ENCODE results near the gene OR2B6.
"Not testable (repeated sequence)": the region's sequence is repeated elsewhere in the genome, so short reads cannot be mapped to it uniquely, and the experiment has no call there.

The OR2B6 gene

GRCh38 chr6:27931209-27931608 lies 25.8 kb upstream of the OR2B6 start:
- no peaks in the 10 kb centered on the region for H3K36me3 ChIP-seq (ENCODE audit: low read depth)
- no peaks in the 10 kb centered on the region for H3K4me1 ChIP-seq (ENCODE audit: insufficient read depth, poor library complexity, severe bottlenecking)
- H3K27me3 ChIP-seq (ENCODE audit: insufficient read depth, poor library complexity, severe bottlenecking), result peaks cover 7% of the 10 kb centered on the region
- ATAC-seq (ENCODE audit: low read depth) (no peak), DNase-seq (ENCODE audit: low spot score) (no peak)
- no peak overlapping the region for H3K4me3 ChIP-seq (ENCODE audit: severe bottlenecking)
- no peaks in the 10 kb centered on the region for H3K9me3 ChIP-seq (ENCODE audit: severe bottlenecking)
- H3K27ac ChIP-seq (ENCODE audit: poor library complexity, severe bottlenecking), result no peak overlapping the region
- no peak for TF ChIP-seq CTCF (IDR thresholded peaks at IDR 0.05; ENCODE audit: poor library complexity, severe bottlenecking)

GRCh38 chr6:27940766-27941165 lies 16.3 kb upstream of the OR2B6 start:
- no peaks in the 10 kb centered on the region for H3K36me3 ChIP-seq (ENCODE audit: low read depth)
- H3K27me3 ChIP-seq (ENCODE audit: insufficient read depth, poor library complexity, severe bottlenecking), result peaks cover 22% of the 10 kb centered on the region
- no peak for TF ChIP-seq CTCF (IDR thresholded peaks at IDR 0.05; ENCODE audit: poor library complexity, severe bottlenecking)
- H3K4me3 ChIP-seq (ENCODE audit: severe bottlenecking), result no peak overlapping the region
- DNase-seq (ENCODE audit: low spot score), result no peak
- no peaks in the 10 kb centered on the region for H3K9me3 ChIP-seq (ENCODE audit: severe bottlenecking)
- no peak overlapping the region for H3K27ac ChIP-seq (ENCODE audit: poor library complexity, severe bottlenecking)
- ATAC-seq (ENCODE audit: low read depth), result no peak
- H3K4me1 ChIP-seq (ENCODE audit: insufficient read depth, poor library complexity, severe bottlenecking), result no peaks in the 10 kb centered on the region

GRCh38 chr6:27943072-27943471 lies 14.0 kb upstream of the OR2B6 start:
- ATAC-seq (ENCODE audit: low read depth); H3K27ac ChIP-seq (ENCODE audit: poor library complexity, severe bottlenecking); H3K4me1 ChIP-seq (ENCODE audit: insufficient read depth, poor library complexity, severe bottlenecking); H3K9me3 ChIP-seq (ENCODE audit: severe bottlenecking); H3K36me3 ChIP-seq (ENCODE audit: low read depth); H3K4me3 ChIP-seq (ENCODE audit: severe bottlenecking); DNase-seq (ENCODE audit: low spot score): not testable (repeated sequence)
- H3K27me3 ChIP-seq (ENCODE audit: insufficient read depth, poor library complexity, severe bottlenecking), result peaks cover 22% of the 10 kb centered on the region

- Histone ChIP-seq H3K9me3 (ENCODE audit: severe bottlenecking) (no peaks in the 10 kb centered on the region), H3K27me3 (ENCODE audit: insufficient read depth, poor library complexity, severe bottlenecking) (peaks cover 30% of the 10 kb centered on the region), H3K27ac (ENCODE audit: poor library complexity, severe bottlenecking) (no peak overlapping the region), H3K4me3 (ENCODE audit: severe bottlenecking) (no peak overlapping the region), H3K36me3 (ENCODE audit: low read depth) (no peaks in the 10 kb centered on the region), H3K4me1 (ENCODE audit: insufficient read depth, poor library complexity, severe bottlenecking) (no peaks in the 10 kb centered on the region)
- ATAC-seq (ENCODE audit: low read depth) (no peak), DNase-seq (ENCODE audit: low spot score) (no peak)
- TF ChIP-seq CTCF (IDR thresholded peaks at IDR 0.05; ENCODE audit: poor library complexity, severe bottlenecking), result no peak
Observed at GRCh38 chr6:27948237-27948636, 8.8 kb upstream of the OR2B6 start.

- no peak overlapping the region for H3K4me3 ChIP-seq (ENCODE audit: severe bottlenecking)
- DNase-seq (ENCODE audit: low spot score) (no peak), ATAC-seq (ENCODE audit: low read depth) (no peak)
Observed at GRCh38 chr6:27951040-27951439, 6.0 kb upstream of the OR2B6 start.

More at GRCh38 chr6:27951040-27951439, 6.0 kb upstream of the OR2B6 start:
- peaks cover 44% of the 10 kb centered on the region for H3K27me3 ChIP-seq (ENCODE audit: insufficient read depth, poor library complexity, severe bottlenecking)
- no peaks in the 10 kb centered on the region for H3K36me3 ChIP-seq (ENCODE audit: low read depth)
- no peak for TF ChIP-seq CTCF (IDR thresholded peaks at IDR 0.05; ENCODE audit: poor library complexity, severe bottlenecking)
- no peaks in the 10 kb centered on the region for H3K4me1 ChIP-seq (ENCODE audit: insufficient read depth, poor library complexity, severe bottlenecking)
- H3K9me3 ChIP-seq (ENCODE audit: severe bottlenecking), result no peaks in the 10 kb centered on the region
- no peak overlapping the region for H3K27ac ChIP-seq (ENCODE audit: poor library complexity, severe bottlenecking)

All from RWPE2 (cell line).